Stimulated activated CD8-positive, alpha-beta memory T cell treated with anti-CD3 and anti-CD28 coated beads, Interleukin-4, amount 100 ng/mL, for 48 hours (primary cell): ENCODE data around the gene RAE1.

Experiments
- DNase-seq: peaks from one replicate; pipeline ENCODE4 v3.0.0-alpha.2; 2020

Gene RAE1, protein sequence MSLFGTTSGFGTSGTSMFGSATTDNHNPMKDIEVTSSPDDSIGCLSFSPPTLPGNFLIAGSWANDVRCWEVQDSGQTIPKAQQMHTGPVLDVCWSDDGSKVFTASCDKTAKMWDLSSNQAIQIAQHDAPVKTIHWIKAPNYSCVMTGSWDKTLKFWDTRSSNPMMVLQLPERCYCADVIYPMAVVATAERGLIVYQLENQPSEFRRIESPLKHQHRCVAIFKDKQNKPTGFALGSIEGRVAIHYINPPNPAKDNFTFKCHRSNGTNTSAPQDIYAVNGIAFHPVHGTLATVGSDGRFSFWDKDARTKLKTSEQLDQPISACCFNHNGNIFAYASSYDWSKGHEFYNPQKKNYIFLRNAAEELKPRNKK

DNA sequence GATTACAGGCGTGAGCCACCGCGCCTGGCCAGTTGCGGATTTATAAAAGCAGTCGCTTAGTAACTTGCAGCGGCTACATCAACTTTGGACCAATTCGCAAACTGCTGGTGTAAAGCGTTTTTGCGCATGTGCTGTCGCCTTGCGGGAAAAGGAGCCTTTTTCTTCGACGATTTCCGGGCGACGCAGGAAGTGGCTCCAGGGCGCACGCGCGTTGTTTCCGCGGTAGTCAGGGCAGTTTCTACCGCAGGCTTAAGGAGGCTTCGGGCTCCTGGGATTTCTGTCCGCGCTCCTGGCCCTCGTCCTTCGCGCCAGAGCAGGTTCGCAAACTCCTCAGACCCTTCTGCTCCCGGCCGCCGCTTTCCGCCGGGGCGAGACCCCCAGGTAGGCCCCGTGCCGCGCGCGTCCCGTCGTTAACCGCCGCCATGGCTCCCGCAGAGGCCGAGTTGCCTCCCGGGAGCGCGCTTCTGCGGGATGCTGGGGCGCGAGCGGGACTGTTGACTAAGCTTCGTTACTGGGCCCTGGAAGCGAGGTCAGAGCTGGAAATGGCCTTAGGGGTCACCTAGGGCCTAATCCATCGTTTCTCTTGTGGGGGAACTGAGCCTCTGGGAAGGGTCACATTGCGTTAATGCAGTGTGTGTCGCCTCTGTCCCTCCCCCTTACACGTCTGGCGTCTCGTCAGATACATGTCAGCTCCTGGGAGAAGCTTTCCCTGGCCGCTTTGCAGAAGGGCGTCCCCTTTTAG lies at the start of gene RAE1:
TSS of gene RAE1 (plus strand) at position 214 of the 742 bp plus-strand sequence. CDS start 2,784 bp downstream, outside the sequence.
- peak; percentile 94 for DNase-seq

DNA sequence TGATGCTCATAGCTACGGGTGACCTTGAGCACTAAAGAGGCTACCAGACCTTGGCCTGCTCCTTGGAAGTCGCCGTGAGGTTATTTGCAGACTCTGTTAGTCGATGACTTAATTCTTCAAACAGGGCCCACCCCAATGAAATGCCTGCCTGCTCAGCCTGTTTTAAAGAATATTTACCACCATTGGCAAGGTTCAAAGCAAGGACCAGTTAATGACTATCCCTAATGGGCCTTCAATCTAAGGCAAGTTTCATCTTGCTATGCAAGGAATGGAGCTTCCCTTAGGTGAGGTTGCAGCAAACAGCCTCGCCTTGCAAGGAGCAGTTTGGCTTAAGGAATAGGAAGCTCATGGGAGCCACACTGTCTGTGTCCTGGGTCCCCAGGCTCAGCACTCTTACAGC lies 44.3 kb upstream of the RAE1 start:
- no peak for DNase-seq

DNA sequence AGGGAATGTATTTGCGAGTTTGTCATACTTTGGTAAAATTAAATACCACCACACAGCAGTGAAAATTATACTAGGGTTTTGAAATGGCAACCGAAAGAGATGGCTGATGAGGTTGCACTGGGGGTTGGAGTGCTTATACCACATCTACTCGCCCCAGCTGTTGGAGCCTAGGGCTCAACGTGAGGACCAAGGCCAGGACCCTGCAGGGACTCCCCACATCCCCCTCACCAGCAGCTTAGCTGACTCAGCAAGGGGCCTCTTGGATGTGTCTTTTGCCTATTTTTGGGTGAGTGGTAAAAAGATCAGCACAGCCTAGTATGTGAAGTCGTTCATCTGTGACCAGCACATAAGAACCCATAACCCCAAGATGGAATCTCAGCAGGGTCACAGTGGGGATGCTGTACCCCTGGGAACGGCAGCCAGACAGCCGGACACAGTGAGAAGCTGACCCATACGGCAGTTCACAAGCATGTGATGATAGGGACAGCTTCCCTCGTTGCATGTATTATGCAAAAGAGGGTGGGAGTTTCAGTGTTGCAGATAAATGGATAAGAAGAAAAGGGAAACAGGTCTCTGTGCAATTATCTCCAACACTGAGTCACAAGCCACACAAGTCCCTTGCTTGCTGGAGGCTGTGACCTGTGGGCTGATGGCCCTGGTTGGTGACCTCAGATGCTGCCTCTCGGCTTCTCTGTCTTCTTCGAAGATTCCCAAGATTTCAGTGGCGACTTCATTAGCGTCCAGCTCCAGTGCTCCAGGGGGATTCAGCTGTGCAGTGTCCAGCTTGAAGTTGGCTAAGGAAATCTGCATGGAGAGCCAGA lies 42.4 kb upstream of the RAE1 start:
- DNase-seq: no peak

DNA sequence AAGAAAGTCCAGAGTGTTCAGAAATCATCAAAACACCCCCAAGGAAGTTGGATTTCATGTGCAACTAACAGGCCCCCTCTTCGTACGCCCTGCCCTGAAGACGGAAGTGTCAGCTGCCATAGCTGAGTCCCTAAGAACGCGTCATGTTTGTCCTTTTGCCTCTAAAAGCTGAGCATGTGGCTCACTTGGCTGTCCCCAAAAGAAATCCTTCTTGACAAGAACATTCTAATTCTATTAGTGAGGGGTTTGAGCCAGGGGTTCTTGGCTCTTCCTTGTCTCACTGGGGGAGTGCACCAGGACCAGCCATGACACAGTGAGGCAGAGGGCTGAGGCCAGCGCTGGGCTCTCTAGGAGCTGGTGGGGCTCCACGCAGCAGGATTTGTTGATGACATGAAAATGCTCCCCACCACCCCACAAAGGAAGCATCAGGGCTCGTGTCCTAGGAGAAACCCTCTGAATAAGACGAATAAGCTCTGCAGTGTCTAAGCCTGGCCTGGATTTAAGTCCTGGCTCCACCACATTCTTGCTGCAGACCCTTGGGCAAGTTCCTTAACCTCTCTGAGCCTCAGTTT lies 41.4 kb upstream of the RAE1 start:
- no peak for DNase-seq

DNA sequence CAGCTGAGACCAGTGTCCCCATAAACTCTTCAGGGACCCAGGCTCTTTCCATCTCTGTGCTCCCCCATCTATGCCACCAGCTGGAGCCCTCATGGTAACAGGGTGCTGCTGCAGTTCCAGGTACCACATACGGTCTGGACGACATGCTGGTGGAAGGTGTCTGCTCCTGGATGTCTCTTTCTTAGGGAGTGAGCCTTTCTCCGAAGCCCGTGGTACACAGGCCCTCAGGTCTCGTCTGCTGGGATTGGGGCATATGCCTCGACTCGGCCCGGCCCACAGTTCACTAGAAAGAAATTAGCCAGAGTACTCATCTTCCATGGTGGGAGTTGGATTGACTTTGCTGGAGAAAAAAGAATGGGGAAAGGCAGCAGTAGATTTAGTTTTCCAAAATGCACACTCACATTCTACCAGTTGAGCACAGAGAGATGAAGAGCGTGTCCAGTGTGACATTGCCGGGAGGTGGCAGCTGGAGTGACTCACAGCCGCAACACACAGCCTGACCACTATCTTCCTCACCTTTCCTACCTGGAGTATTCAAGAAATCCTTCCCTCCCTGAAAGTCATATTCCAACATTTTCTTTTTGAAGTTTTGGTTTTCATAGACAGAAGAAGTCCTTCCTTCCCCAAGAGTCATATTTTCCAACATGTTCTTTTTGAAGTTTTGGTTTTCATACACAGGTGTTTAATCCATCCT lies 40.1 kb upstream of the RAE1 start:
- DNase-seq: no peak

DNA sequence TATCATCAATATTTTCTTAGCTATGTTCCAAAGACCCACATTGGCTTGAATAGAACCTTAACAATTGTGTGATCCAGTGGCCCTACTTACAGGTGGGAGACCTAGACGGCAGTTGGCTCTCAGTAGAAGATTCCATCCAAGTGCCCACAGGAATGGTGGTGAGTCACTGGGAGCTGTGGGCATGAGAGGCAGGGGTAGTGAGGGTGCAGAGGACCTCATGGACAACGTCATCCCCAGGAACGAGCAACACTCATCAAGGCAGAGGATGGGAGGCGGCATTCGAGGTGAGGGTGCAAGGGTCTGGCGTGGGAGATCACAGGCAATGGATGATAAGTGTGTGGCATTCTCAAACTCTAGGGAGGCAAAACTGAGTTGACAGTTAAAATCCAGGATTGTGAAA lies 38.9 kb upstream of the RAE1 start:
- DNase-seq: no peak

DNA sequence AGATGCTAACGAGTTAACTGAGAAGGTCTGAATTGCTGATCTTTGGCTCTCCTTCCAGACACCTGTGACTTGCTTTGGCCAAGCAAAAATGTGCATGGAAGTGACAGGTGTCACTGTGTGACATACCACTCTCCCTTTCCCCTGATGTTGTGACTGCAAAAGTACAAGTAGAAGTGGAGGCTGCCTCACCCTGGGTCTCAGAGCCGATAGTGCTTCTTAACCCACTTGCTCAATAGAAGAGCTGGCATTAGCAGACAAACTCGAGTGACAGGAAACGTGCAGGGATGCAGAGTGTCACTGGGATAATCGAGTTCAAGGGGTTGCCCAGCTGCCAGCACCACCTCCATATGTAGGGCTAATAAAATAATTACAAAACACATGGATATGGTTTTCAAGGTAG lies 37.8 kb upstream of the RAE1 start:
- no peak for DNase-seq

DNA sequence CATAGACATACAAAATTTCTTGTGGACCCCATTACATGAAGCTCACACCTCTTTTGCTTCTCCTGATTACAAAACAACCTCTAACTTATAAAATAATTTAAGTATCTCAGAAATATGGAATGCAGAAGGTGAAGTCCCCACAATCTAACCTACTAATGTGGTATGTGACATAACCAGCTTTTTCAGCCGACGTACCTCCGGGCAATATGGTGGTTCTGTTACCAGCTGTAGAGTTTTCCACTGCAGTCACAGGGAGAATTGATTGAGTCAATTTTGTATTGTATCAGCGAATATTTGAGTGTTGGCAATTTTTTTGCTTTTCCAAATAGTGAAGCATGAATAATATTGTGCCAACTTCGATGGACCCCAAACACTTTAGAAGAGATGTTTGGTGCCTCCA lies 37.1 kb upstream of the RAE1 start:
- DNase-seq: no peak

DNA sequence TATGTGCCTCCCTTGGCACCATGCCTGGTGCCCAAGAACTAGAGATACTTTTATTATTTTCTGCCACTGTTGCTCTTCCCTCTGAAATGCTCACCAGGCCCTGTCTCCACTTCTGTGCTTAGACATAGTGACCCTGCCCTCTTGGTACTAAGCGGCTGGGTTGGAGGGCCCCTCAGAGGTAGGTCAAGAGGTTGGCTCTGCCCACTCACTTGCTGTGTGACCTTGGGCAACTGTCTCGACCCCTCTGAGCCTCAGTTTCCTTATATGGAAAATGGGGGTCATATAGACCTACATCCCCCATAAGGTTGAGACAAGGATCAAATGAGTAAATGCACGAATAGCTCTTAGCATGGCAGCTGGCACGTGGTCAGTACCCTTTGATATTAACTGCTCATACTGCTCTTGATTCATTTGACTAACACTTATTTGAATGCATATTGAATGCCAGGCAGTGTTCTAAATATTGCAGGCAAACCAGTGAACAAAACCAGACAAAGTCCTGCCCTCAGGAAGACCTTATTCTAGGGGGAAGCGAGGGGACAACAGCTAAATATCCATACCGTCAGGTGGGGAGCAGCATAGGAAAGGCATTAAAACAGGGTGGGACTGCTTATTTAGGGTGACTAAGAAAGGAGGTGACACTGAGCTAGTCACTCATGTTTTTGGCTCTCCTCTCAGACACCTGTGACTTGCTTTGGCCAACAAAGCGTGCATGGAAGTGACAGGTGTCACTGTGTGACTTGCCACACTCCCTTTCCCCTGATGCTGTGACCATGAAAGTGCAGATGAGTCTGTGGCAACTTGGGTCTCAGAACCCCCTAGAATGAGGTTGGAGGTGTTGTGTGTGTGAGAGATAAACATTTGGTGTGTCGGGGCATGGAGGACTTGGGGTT lies 35.7 kb upstream of the RAE1 start:
- no peak for DNase-seq

DNA sequence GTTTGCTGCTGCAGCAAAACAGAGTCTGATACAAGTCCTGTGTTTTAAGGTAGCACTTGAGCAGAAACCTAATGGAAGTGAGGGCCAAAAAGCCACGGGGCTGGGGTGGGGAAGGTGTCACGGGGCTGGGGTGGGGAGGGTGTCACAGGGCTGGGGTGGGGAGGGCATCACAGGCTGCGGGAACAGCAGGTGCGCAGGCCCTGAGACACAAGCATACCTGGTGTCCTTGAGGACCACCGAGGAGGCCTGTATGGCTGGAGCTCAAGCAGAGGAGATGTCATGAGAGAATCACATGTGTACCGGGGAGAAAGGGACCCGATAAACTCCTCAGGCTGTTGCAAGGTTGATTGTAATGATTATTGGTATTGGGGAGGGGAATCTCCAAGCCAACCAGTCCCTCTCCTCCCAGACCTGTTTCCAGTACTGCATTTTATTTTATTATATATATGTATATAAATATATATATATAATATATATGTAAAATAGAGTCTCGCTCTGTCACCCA lies 35.0 kb upstream of the RAE1 start:
- no peak for DNase-seq

DNA sequence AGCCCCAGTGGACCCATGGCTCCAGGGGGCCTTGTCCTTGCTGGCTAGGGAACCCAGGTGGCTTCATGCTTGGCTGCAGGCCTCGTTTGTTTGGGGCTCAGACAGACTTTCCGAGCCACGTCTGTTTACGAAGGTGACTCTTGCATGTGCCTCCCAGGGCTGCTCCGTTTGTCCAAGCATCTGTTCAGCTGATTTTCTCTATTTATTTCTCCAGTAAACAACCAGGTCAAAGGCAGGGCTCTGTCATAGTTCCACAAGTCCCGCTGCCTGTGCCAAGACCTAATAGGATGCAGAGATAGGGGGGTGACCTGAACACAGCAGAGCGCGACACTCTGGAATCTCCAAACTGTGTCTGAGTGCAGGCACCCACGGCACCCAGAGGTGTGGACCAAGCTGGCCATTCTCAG lies 34.3 kb upstream of the RAE1 start:
- peak; percentile 7 for DNase-seq

DNA sequence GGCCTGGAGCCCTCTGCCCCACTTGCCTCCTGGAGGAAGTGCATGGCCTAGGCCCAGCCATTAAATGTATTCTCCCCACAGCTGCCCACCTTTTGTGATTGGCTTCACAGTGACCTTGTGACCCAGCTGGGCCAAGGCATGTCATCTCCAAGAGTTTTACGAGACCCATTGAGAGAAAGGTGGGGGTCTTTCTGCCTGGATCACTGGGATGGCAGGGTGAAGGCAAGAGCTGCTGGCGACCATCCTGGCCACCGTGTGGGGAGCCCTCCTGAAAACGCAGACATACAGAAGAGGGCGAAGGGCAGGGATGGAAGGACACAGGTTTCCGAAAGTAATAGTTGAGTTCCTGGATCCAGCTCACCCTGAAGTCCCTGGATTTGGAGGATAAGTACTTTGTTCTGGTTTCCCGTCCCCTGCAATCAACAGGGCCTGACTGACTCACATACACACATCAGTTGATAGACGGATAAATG lies 33.7 kb upstream of the RAE1 start:
- DNase-seq: no peak

DNA sequence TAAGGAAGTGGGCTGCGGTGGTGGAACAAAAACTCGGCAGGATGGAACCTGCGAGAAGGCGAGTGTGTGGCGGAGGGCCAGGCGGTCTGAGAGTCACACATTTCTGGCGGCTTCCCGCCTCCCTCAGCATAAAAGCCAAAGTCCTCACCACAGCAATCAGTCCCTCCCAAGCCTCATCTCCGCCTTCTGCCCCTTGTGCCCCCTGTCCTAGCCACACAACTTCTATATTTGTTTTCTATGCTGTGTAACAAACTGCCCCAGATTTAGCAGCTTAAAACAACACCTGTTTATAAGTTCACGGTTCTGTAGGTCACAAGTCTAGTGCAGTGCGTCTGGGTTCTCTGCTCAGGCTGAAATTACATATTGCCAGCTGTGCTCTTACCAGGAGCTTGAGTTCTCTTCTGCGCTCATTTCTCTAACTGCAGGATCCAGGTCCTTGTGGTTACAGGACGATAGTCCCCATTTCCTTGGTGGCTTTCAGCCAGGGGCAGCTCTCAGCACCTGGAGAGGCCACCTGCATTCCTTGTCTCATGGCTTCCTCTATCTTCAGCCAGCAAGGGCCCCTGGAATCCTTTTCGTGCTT lies 33.2 kb upstream of the RAE1 start:
- no peak for DNase-seq

DNA sequence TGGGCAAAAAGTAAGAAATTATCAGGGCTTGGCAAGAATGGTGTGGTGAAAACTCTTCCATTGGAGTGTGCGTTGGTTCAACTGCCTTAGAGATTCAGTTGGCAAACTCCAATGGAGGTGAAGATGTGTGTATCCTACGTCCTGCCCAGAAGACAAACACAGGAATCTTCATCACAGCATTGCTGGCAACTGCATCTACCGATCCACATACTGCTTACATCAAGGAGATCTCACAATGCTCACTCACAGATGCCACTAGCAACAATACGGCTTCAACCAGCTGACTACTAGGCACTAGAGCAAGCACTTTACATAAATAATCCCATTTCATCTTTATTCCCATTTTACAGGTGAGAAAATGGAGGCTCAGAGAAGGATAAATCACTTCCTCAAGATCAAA lies 31.5 kb upstream of the RAE1 start:
- no peak for DNase-seq

DNA sequence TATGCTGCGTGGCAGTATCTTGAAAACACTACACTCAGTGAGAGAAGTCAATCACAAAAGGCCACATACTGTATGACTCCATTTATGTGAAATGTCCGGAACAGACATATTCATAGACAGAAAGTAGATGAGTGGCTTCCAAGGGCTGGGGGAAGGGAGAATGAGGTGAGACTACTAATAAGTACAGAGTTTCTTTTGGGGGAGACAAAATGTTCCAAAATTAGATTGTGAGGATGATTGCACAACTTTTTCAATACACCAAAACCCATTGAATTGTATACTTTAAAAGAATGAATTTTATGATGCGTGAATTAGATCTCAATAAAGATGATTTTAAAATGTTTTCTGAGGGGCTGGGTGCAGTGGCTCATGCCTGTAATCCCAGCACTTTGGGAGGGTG lies 30.7 kb upstream of the RAE1 start:
- no peak for DNase-seq

DNA sequence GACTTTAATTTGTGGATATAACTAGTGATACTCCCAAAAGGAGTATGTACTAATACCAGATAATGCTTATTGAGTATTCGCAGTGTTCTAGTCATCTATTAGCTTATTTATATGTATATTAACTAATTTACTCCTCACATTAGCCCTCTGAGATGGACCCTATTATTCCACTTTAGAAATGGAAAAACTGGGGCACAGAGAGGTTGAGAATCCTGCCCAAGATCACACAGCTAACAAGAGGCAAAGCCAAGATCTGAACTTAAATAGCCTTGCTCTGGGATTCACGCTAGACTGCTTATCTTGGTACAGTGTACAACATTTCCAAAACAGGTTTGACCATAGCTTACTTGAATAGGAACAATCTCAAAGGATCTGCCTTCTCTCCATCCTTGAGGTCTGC lies 29.9 kb upstream of the RAE1 start:
- DNase-seq: no peak

DNA sequence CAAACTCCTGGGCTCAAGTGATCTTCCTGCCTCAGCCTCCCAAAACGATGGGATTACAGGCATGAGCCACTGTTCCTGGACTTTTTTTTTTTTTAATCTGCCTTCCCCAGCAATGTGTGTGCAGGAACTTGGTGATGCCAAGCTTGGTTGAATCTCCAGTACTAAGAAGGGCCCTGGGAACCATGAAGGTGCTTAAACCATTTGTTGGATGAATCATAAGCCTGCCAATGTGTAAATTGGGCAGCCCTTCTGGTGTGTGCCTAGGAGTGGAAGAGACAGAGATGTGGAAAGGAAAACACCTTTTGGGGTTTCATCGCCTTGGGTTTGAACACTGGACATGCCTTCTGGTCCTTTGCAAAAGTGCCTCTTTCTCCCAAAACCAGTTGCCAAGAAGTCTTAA lies 28.6 kb upstream of the RAE1 start:
- no peak for DNase-seq

DNA sequence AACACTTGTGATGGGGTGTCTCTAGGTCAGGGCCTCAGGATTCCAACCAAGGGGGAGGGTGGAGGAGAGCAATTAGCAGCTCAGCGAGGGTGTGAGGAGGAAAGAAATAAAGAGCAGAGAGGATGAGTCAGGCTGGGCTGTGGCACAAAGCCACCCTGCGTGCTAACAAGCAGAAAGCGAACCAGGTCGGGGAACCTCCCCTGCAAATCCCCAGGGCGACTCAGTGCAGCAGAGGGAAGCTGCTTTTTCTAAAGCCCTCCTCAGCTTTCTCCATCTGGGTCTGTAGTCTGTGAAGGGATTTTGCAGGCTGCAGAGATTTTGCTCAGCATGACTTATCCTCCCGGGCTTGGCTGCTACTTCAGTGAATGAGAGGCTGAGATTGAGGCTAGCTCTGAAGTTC lies 28.0 kb upstream of the RAE1 start:
- DNase-seq: no peak

DNA sequence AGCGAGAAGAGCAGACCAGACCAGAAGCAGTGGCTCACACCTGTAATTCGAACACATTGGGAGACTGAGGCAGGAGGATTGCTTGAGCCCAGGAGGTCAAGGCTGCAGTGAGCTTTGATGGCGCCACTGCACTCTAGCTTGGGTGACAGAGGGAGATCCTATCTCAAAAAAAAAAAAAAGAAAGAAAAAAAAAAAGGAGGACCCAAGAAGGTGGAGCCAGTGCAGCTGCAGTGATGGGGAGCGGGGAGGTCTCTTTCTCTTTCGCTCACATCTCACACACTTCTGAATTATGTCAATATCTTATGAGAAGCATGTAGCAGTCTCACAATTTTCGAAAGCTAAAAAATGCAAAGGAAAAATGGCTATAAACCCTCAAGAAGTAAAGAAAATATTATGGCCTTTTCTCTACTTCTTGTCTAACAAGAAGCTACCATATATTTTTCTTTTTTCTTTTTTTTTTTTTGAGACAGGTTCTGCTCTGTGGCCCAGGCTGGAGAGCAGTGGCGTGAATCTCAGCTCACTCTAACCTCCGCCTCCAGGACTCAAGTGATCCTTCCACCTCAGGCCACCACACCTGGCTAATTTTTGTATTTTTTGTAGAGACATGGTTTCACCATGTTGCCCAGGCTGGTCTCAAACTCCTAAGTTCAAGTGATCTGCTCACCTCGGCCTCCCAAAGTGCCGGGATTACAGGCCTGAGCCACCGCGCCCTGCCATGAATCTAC lies 25.3 kb upstream of the RAE1 start:
- no peak for DNase-seq
